Right renal pelvis (tissue), 4 donors: ENCODE data around the gene SEMA4D. TPM values are rescaled to one million over a fixed set of nuclear protein-coding genes. Genes with fewer than 3 reads are reported as not detected.

Source experiments
- DNase-seq, 4 donors: peaks; one replicate each; pipeline ENCODE4 v3.0.0-alpha.2; 2013; ENCODE audit warnings: low read depth in 4 of 4, low spot score in 3 of 4, missing footprints in 1 of 4
- polyA plus RNA-seq, 4 donors: library from polyadenylated mRNA; unstranded; fragments of 120-200 nt; gene quantifications; one replicate each; pipeline ENCODE4 v1.2.1, GENCODE V29; 2013; ENCODE audit not compliant: insufficient read length in 4 of 4

SEMA4D gene
- polyA plus RNA-seq, 4 donors, result 40.3 to 58.9 (median 47.4) TPM

GRCh38 chr9:89435071-89435823, 62.7 kb downstream of the SEMA4D start:
- no peak for DNase-seq

- DNase-seq, result no peak
Observed at GRCh38 chr9:89434636-89435035, 63.3 kb downstream of the SEMA4D start.

- no peak for DNase-seq
Observed at GRCh38 chr9:89433826-89434225, 64.1 kb downstream of the SEMA4D start.

- DNase-seq, result no peak
Observed at GRCh38 chr9:89432986-89433530, 64.9 kb downstream of the SEMA4D start.

GRCh38 chr9:89431930-89432725, 65.8 kb downstream of the SEMA4D start:
- no peak for DNase-seq

- no peak for DNase-seq
Observed at GRCh38 chr9:89430995-89431394, 66.9 kb downstream of the SEMA4D start.

GRCh38 chr9:89428901-89429890, 68.7 kb downstream of the SEMA4D start:
- DNase-seq, result no peak

GRCh38 chr9:89428222-89428761, 69.6 kb downstream of the SEMA4D start:
- DNase-seq, result no peak

GRCh38 chr9:89427621-89428221, 70.2 kb downstream of the SEMA4D start:
- no peak for DNase-seq

GRCh38 chr9:89426384-89426961, 71.4 kb downstream of the SEMA4D start:
- no peak for DNase-seq

- DNase-seq, result no peak
Observed at GRCh38 chr9:89425921-89426383, 72.0 kb downstream of the SEMA4D start.

GRCh38 chr9:89425024-89425805, 72.7 kb downstream of the SEMA4D start:
- DNase-seq, result no peak

- DNase-seq, result no peak
Observed at GRCh38 chr9:89422151-89422975, 75.5 kb downstream of the SEMA4D start.

- DNase-seq, result no peak
Observed at GRCh38 chr9:89421595-89421994, 76.3 kb downstream of the SEMA4D start.

GRCh38 chr9:89420397-89421178, 77.3 kb downstream of the SEMA4D start:
- DNase-seq, result no peak

GRCh38 chr9:89419978-89420394, 77.9 kb downstream of the SEMA4D start:
- no peak for DNase-seq
